Neutrophil (primary cell): ENCODE measurements around the gene UTP20.

Experiments
- H3K27ac ChIP-seq: fragments of 200-600 bp; sonication (generic); 2 replicates; pipeline ENCODE4 v1.5.1; 2016; ENCODE audit warnings: mild to moderate bottlenecking, moderate library complexity
- H3K27me3 ChIP-seq: fragments of 200-600 bp; sonication (generic); 2 replicates; pipeline ENCODE4 v1.6.0; 2016; ENCODE audit warnings: mild to moderate bottlenecking
- H3K36me3 ChIP-seq: fragments of 200-600 bp; sonication (generic); 2 replicates; pipeline ENCODE4 v1.5.1; 2017
- H3K4me1 ChIP-seq, 2 experiments: fragments of 200-600 bp in 1 of 2; sonication (generic) in 1 of 2; 1 replicate in 1 of 2; 2 replicates in 1 of 2; pipeline versions ENCODE4 v1.5.1 to v1.6.1; 2013 to 2016; ENCODE audit warnings: low read depth in 1 of 2, low read length in 1 of 2, mild to moderate bottlenecking in 1 of 2, moderate library complexity in 1 of 2; ENCODE audit not compliant: control insufficient read depth in 1 of 2, insufficient read depth in 1 of 2
- H3K4me3 ChIP-seq, 2 experiments: fragments of 200-600 bp in 1 of 2; sonication (generic) in 1 of 2; 1 replicate in 1 of 2; 2 replicates in 1 of 2; pipeline ENCODE4 v1.5.1; 2013 to 2016; ENCODE audit warnings: low read depth in 1 of 2, low read length in 1 of 2, mild to moderate bottlenecking in 1 of 2, moderate library complexity in 1 of 2
- H3K9me3 ChIP-seq: fragments of 200-600 bp; sonication (generic); 2 replicates; pipeline ENCODE4 v1.5.1; 2016
- TF ChIP-seq, protein P1 (sequence below): fragments of 200-600 bp; sonication (generic); IDR thresholded peaks from 2 replicates; pipeline ENCODE4 v1.5.1; 2016; ENCODE audit warnings: antibody characterized with exemption

UTP20 gene

DNA sequence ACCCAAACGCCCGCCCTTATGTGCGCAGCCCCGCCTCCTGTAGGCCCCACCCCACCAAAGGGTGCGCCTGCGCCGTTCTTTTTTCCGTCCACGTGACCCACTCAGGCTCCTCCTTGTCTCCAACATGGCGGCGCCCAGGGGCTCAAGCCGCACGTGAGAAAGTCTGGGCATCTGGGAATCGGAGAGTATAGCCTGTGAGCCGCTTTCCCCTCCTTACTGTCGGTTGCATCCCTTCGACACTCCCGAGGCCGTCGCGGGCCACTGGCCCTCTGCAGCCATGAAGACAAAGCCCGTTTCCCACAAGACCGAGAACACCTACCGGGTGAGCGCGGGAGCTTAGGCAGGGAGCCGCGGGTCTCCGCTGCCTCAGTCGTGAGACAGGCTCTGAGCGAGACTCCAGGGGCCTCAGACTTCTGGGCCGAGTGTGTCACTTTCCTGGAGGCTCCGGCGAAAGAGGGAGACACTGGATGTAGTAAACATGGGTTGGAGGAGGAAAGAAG lies at the start of gene UTP20:
UTP20 (plus strand) TSS at position 100 of the 500 bp plus-strand sequence; CDS start at position 278, 178 bp downstream.
- Histone ChIP-seq H3K9me3 (no peaks in the 10 kb centered on the region), H3K4me1 (peaks cover 12 to 16% of the 10 kb centered on the region in 2 experiments), H3K4me3 (peak within 1 kb of the TSS; percentile 69 to 74), H3K27me3 (peaks cover 53% of the 10 kb centered on the region), H3K36me3 (no peaks in the 10 kb centered on the region), H3K27ac (no peak within 1 kb of the TSS)
- TF ChIP-seq, protein P1, sequence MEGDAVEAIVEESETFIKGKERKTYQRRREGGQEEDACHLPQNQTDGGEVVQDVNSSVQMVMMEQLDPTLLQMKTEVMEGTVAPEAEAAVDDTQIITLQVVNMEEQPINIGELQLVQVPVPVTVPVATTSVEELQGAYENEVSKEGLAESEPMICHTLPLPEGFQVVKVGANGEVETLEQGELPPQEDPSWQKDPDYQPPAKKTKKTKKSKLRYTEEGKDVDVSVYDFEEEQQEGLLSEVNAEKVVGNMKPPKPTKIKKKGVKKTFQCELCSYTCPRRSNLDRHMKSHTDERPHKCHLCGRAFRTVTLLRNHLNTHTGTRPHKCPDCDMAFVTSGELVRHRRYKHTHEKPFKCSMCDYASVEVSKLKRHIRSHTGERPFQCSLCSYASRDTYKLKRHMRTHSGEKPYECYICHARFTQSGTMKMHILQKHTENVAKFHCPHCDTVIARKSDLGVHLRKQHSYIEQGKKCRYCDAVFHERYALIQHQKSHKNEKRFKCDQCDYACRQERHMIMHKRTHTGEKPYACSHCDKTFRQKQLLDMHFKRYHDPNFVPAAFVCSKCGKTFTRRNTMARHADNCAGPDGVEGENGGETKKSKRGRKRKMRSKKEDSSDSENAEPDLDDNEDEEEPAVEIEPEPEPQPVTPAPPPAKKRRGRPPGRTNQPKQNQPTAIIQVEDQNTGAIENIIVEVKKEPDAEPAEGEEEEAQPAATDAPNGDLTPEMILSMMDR, result no peak

DNA sequence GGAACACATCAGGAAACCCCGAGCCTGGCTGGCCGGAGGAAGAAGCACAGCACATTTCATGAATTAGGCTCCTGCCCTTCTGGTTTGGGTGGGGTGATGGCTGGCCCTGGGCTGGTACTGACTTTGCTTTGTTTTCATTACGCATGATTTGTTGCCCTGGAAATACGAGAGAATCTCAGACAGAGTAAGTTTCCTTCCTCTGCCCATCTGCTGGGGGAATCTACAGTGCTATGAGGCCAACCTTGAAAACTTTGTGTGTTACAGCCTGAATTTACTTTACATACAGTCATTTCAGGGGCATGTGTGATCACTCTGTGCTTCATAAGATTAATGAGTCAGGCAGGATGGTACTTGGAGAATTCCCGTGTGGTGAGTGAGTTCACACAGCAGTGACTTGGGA lies 49.4 kb upstream of the UTP20 start:
- TF ChIP-seq, protein P1, result no peak
- Histone ChIP-seq H3K36me3 (no peaks in the 10 kb centered on the region), H3K4me3 (no peak overlapping the region), H3K9me3 (no peaks in the 10 kb centered on the region), H3K27me3 (no peaks in the 10 kb centered on the region), H3K4me1 (no peaks in the 10 kb centered on the region), H3K27ac (no peak overlapping the region)

DNA sequence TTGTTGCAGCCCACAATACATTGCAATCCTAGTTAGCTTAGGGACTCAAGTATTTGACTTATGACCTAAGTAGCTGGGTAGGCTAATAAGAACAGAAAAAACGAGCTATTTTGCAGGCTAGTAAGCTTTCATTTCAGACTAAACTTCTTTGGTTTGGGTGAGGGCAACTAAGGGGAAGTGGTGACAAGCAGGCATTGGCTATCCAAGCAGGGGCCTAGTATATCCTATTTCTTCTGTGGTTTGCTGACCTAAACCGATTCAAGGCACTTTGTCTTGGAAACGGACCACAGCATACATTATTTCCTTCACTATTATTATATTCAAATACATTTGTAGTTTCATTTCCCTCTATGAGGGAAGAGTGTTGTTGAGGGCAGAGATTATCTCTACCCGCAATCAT lies 48.3 kb upstream of the UTP20 start:
- Histone ChIP-seq H3K36me3 (no peaks in the 10 kb centered on the region), H3K4me1 (no peaks in the 10 kb centered on the region), H3K27ac (no peak overlapping the region), H3K27me3 (no peaks in the 10 kb centered on the region), H3K4me3 (no peak overlapping the region), H3K9me3 (no peaks in the 10 kb centered on the region)
- TF ChIP-seq, protein P1, result no peak

DNA sequence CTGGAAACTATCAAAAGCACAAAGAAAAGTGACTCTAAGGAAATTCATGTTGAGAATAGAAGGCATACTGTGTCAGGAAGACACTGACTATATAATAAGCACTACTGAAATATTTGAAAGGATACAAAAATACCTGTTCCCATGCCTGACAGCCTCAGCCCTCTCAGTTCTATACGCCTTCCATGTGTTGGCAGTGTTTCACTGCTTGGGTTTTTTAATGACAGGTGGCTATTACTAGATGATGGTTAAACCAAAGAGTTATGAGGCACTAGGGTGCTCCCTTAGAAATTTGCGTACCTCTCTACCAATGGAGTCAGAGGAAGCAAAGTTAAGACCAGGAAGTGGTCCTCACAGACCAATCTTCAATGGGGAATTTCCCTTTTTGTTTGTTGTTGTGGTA lies 44.2 kb upstream of the UTP20 start:
- no peaks in the 10 kb centered on the region for H3K9me3 ChIP-seq
- no peaks in the 10 kb centered on the region for H3K27me3 ChIP-seq
- TF ChIP-seq, protein P1, result no peak
- H3K36me3 ChIP-seq, result no peaks in the 10 kb centered on the region
- H3K4me1 ChIP-seq, result no peaks in the 10 kb centered on the region
- H3K27ac ChIP-seq, result no peak overlapping the region
- H3K4me3 ChIP-seq, result no peak overlapping the region

DNA sequence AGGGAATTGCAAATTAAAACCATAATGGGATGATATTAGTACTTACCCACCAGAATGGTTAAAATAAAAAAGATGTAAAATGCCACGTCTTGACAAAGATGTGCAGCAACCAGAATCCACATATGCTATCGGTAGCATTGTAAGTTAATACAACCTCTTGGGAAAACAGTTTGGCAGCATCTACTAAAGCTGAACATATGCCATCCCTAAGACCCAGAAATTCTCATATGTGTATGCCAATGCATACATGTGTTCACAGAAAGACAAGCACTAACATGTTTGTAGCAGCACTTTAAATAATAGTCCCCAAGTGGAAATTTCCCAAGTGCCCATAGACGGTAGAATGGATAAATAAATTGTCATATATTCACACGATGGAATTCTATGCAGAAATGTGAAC lies 41.6 kb upstream of the UTP20 start:
- H3K4me1 ChIP-seq, result no peaks in the 10 kb centered on the region

More for the DNA sequence above, 41.6 kb upstream of the UTP20 start:
- H3K27me3 ChIP-seq, result no peaks in the 10 kb centered on the region
- TF ChIP-seq, protein P1, result no peak
- no peaks in the 10 kb centered on the region for H3K9me3 ChIP-seq
- H3K36me3 ChIP-seq, result no peaks in the 10 kb centered on the region
- H3K27ac ChIP-seq, result no peak overlapping the region
- no peak overlapping the region for H3K4me3 ChIP-seq
